ENCODE measurements around the gene SYNDIG1.

SYNDIG1 gene

GRCh38 chr20:24448170-24448569, 21.3 kb upstream of the SYNDIG1 start:
- no peak for DNase-seq (ENCODE audit: low read depth)

DNA sequence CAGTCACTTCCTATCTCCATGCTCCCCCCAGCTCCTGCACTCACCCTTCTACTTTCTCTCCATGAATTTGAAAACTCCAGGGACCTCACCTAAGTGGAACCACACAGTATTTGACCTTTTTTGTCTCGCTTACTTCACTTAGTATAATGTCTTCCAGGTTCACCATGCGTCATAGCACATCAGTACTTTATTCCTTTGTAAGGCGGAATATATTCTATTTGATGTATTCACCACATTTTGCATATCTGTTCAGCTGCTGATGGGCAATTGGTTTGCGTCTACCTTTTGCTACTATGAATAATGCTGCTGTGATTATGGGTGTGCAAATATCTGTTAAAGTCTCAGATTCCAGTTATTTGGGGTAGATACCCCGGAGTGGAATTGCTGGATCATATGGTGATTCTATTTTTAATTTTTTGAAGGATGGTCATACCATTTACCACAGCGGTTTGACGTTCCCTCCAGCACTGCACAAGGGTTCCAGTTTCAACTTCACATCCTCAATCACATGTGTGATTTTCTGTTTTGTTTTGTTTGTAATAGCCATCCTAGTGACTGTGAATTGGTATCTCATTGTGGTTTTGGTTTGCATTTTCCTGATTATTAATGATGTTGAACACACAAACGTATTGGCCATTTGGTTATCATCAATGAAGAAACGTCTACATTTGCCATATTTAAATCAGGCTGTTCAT, 20.3 kb upstream of the SYNDIG1 start:
- no peak for DNase-seq (ENCODE audit: low read depth)

DNA sequence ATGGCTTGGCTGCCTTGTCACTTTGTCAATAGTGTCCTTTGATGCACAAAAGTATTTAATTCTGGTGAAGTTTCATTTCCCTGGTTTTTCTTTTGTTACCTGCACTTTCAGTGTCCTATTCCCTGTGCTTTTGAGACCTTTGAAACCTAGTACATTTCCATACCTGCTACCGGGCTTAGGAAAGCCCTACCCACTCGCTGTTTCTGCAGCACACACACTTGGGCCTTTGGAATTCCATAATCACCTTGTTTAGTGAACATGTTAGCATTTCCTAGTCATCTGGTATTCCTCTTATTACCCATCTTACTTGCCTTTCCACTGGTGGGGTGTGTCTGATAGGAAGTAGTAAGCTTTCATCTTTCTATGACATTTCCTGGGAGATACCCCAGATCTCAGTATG, 19.3 kb upstream of the SYNDIG1 start:
- no peak for DNase-seq (ENCODE audit: low read depth)

GRCh38 chr20:24450624-24451376, 18.6 kb upstream of the SYNDIG1 start:
- DNase-seq (ENCODE audit: low read depth): no peak

- no peak for DNase-seq (ENCODE audit: low read depth)
These were observed 18.0 kb upstream of the SYNDIG1 start for GRCh38 chr20:24451428-24451827.

DNA sequence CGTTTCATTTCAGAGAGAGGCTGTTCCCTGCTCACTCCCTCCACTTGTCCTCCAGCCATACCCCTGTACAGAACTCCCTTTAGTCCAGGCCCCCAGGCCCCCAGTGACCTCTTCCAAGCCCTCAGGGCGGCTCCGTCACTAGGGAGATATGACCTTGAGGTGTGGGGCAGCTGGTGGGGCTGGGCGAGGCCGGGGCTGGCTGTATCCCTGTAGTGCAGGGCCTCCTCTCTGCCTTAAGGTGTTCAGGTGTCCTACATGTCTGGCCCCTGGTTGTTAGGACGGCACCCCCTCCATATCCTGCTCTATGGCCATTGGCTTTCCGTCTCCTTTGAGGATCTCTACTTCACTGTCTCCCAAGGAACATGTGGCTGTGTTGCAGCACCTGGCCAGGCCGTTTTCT, 17.4 kb upstream of the SYNDIG1 start:
- no peak for DNase-seq (ENCODE audit: low read depth)

DNA sequence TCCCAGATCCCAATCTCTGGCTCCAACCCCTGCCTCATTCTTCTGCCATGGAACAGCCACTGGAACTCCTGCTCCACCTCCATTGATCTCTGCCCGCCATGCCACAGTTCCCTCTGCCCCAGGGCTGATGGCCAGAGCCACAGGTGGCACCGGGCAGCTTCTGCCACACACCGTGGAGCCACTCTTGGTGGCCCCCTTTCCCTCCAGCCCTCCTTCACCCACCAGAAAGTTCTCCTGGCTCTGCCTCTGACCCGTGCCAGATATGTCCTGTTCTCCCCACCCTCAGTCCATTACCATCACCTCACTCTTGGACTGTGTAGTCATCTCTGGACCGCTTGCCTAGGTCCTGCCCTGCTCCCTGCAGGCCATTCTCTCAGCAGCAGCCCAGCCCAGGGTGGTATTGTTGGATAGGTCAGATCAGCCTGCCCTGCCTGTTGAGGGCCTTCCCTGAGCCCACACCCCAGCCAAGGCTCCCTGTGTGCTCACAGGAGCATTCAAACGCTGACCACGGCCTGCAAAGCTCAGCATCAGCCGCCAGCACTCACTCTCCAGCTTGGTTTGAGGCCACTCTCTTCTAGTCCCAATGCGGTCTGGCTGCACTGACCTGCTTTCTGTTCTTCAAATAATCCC, 16.8 kb upstream of the SYNDIG1 start:
- DNase-seq (ENCODE audit: low read depth): no peak

DNA sequence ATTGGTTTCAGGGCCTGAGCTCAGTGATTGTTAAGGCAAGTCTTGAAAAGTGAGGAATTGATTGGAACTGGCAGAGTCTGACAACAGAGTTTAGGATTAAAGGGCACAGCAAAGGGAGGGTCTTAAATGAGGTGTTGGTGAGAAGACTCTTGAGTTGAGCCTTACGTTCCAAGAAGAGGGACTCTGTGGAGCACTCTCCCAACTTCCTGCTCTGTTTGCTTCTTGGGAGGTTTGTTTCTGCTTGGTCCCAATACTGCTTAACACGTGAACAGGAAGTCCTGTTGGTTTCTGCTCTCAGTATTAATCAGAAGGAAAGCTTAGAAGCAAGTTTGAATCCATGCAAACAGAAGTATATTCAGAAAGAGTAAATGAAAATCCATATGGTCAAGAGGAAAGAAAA, 15.6 kb upstream of the SYNDIG1 start:
- no peak for DNase-seq (ENCODE audit: low read depth)

GRCh38 chr20:24455081-24455480, 14.3 kb upstream of the SYNDIG1 start:
- no peak for DNase-seq (ENCODE audit: low read depth)

GRCh38 chr20:24456398-24456781, 13.0 kb upstream of the SYNDIG1 start:
- DNase-seq (ENCODE audit: low read depth): no peak

DNA sequence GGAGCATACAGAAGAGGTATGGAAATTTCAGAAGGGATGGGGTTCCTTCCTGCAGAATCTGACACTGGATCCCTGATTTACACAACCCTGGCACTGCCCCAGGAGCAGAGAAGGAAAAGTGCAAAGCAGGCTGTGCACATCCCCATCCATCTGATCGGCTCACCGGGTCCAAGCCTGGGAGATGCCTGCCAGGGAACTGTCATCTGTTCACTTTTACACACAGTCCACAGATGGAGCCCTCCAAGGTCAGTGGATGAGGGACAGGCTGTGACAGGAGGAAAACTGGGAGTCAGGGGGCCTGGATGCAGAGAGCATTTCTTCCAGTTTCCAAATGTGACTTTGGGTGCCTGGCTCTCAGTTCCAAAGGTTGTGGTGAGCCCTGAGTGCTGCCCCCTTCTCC, 11.0 kb upstream of the SYNDIG1 start:
- no peak for DNase-seq (ENCODE audit: low read depth)

DNA sequence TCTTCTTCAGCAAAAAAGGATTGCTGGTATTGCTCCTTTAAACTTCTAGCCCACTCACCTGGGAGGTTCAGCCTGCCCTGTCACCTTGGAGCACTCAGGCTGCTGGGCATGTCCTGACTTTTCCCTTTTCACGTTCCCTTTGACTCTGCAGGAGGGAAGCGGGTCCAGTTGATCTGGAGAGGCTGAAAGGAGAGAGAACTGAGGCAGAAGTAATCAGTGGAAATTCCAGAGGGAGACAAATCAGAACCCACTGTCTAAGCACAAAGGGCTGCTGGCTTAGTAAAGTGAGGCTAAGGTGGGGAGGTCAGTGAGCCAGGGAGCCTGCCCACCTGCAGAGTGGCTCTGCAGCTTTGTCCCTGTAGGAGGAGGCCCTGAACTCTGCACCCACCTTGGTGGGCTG, 9.7 kb upstream of the SYNDIG1 start:
- no peak for DNase-seq (ENCODE audit: low read depth)

GRCh38 chr20:24460712-24461111, 8.7 kb upstream of the SYNDIG1 start:
- DNase-seq (ENCODE audit: low read depth): no peak

GRCh38 chr20:24461848-24462247, 7.6 kb upstream of the SYNDIG1 start:
- DNase-seq (ENCODE audit: low read depth): no peak

DNA sequence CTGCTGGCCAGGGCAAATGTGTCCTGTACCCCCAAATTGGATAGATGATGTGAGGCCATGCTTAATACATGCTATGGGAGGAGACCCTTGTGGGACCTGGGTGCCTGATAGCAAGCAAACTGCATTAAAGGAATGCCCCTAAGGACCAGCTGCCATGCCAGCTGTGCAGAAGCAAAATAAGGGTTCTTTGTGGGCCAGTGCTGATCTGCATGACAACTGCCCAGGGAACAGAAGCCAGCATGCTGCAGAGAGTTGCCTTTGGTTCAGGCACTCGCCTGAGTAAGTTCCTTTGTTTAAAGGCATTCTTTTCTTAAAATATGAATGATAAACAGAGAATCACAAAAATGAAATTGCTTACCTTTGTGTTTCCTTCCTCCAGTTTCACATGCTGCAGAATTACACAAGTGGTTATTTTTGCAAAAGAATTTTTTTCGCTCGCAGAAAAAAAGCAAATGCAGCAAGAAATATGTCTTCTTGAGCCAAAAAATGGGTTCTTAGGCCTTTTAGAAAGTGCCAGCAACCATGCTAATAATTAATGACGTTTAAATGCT, 6.9 kb upstream of the SYNDIG1 start:
- no peak for DNase-seq (ENCODE audit: low read depth)

DNA sequence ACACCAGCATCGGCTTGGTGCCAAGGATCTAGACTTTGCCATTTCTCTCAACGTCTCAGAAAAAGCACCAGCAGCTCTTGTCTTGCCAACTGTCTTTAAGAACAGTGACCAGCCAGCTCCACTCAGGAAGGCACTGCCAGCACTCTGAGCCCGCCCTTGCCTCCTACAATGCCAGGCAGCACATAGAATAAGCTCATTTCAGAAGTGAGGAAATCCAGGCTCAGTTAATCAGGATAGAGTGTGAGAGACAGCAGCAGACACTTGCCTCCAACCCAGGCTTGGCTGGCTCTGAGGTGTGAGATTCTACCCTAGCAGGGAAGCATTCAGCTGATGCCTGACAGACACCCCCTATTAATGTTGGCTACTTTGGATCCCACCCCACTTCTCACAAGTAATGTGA, 4.3 kb upstream of the SYNDIG1 start:
- no peak for DNase-seq (ENCODE audit: low read depth)

GRCh38 chr20:24465730-24466129, 3.7 kb upstream of the SYNDIG1 start:
- DNase-seq (ENCODE audit: low read depth): no peak

DNA sequence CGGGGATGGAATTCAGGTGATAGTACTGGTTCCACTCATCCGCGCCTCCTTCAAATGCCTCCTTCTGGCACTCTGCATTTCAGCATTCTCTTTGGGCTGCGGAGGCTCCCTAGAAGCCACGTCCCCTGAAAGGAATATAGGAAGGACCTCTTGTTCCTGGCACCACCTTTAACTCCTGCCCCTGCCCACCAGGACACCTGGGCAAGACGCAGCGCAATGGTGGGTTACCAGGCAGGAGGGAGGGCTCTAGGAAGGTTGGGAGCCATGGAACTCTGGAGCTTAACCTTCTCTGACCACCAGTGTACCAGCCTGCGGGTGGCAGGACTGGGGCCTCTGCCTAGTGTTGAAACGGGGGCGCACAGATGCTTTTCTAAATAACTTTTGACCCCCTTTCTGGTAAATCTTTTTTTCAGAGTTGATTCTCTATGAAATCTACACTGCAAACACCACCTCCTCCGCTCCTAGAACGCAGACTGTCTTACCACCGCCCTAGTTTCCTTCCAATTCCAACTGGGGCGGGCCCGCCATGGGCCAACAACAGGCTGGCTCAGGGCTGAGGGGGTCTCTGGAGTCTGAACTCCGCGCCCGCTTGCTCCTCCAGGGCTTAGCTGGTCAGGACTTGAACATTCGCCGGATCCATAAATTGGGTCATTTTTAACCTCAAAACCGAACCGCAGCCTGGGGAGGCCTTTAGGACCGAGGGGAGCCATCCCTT, 871 bp upstream of the SYNDIG1 start:
- DNase-seq (ENCODE audit: low read depth): no peak

- DNase-seq (ENCODE audit: low read depth): no peak
These were observed 691 bp downstream of the SYNDIG1 start for GRCh38 chr20:24469894-24470745.

GRCh38 chr20:24470746-24471582, 1.5 kb downstream of the SYNDIG1 start:
- no peak for DNase-seq (ENCODE audit: low read depth)

DNA sequence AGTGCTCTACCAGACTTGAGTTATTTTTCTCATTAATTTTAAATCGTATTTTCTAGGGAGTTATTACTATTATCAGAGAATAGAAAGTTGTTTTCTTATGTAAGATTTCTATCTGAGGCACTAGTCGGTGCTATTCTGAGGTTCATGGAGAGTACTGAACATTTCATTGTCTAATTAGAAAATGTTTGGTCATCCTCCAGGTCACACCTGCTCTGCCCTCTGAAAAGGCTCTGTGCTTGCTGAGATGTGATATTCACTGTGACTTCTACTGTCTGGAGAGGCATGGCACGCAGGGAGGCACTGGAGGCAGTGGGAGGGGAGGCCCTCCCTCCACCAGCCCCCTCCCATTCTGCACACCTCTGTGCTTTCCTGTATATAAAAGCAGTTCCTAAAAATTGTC, 3.0 kb downstream of the SYNDIG1 start:
- no peak for DNase-seq (ENCODE audit: low read depth)
